OCI-LY7 (cell line): ENCODE results near the gene MYADM. TPM values are rescaled to one million over a fixed set of nuclear protein-coding genes. Genes with fewer than 3 reads are reported as not detected.

Source experiments
- BruUV-seq: library from RNA; stranded (reverse); fragments of 400-500 nt; replicated peaks from 2 replicates; lab custom pipeline; 2021; lab: Mats Ljungman, UMichigan
- CTCF ChIA-PET: fragments of 300-600 bp; sonication (Branson Sonifier 250); formaldehyde crosslinking; loops from one replicate; lab custom pipeline; 2022; ENCODE audit warnings: antibody characterized with exemption; ENCODE audit not compliant: unreplicated experiment; lab: Charles Lee
- POLR2A ChIA-PET: fragments of 300-600 bp; sonication (Branson Sonifier 250); formaldehyde crosslinking; loops from one replicate; lab custom pipeline; 2022; ENCODE audit warnings: antibody characterized with exemption; lab: Charles Lee
- DNase-seq: peaks from one replicate; pipeline ENCODE4 v3.0.0-alpha.2; 2015; ENCODE audit warnings: low spot score
- H2AFZ ChIP-seq: fragments of 200-600 bp; sonication (generic), shearing (Covaris generic); 2 replicates; pipeline ENCODE4 v1.6.1; 2014; ENCODE audit warnings: mild to moderate bottlenecking, antibody characterized with exemption, low read length, moderate library complexity
- H3K27ac ChIP-seq: fragments of 200-600 bp; sonication (generic); 2 replicates; pipeline ENCODE4 v1.5.1; 2014; ENCODE audit warnings: mixed run types, low read depth, mild to moderate bottlenecking, moderate library complexity, low read length, inconsistent platforms; ENCODE audit not compliant: poor library complexity, severe bottlenecking
- H3K36me3 ChIP-seq: fragments of 200-600 bp; sonication (generic); 2 replicates; pipeline ENCODE4 v1.6.1; 2014; ENCODE audit warnings: mild to moderate bottlenecking, antibody characterized with exemption, low read length, moderate library complexity, mixed read lengths; ENCODE audit not compliant: insufficient read depth
- H3K4me1 ChIP-seq: fragments of 200-600 bp; sonication (generic); 2 replicates; pipeline ENCODE4 v1.5.1; 2014; ENCODE audit warnings: mild to moderate bottlenecking, low read length; ENCODE audit not compliant: insufficient read depth, poor library complexity, severe bottlenecking
- H3K4me2 ChIP-seq: fragments of 200-600 bp; sonication (generic); 2 replicates; pipeline ENCODE4 v1.6.1; 2014; ENCODE audit warnings: mild to moderate bottlenecking, low read length
- H3K4me3 ChIP-seq: fragments of 200-600 bp; sonication (generic); 2 replicates; pipeline ENCODE4 v1.5.1; 2014; ENCODE audit warnings: mild to moderate bottlenecking, low read depth, low read length; ENCODE audit not compliant: poor library complexity, severe bottlenecking
- H3K79me2 ChIP-seq: fragments of 200-600 bp; sonication (generic); 2 replicates; pipeline ENCODE4 v1.6.1; 2016; ENCODE audit warnings: low read depth, mild to moderate bottlenecking, low read length, moderate library complexity, mixed read lengths; ENCODE audit not compliant: insufficient read depth
- H3K9me2 ChIP-seq: fragments of 200-600 bp; sonication (generic); 2 replicates; pipeline ENCODE4 v1.6.1; 2016; ENCODE audit warnings: mild to moderate bottlenecking, low read length, mixed read lengths; ENCODE audit not compliant: insufficient read depth
- H3K9me3 ChIP-seq: fragments of 200-600 bp; sonication (generic); 2 replicates; pipeline ENCODE4 v1.6.1; 2014; ENCODE audit warnings: mild to moderate bottlenecking, mixed run types, low read length, mixed read lengths
- H4K20me1 ChIP-seq: fragments of 200-600 bp; sonication (generic); 2 replicates; pipeline ENCODE4 v1.6.1; 2014; ENCODE audit warnings: mild to moderate bottlenecking, antibody characterized with exemption, low read length, moderate library complexity, mixed read lengths; ENCODE audit not compliant: insufficient read depth
- CTCF ChIP-seq: fragments of 200-600 bp; sonication (generic); conservative IDR thresholded peaks from 2 replicates; pipeline ENCODE4 v1.5.1; 2014; ENCODE audit warnings: mild to moderate bottlenecking, antibody characterized with exemption, low read length, moderate library complexity, mixed read lengths
- EZH2phosphoT487 ChIP-seq: fragments of 200-600 bp; sonication (generic); IDR thresholded peaks from 2 replicates; pipeline ENCODE4 v1.6.1; 2018; ENCODE audit warnings: low read depth, borderline replicate concordance, mild to moderate bottlenecking, mixed run types, antibody characterized with exemption, low read length, moderate library complexity, mixed read lengths
- intact Hi-C: fragments of 100-400 bp; cut with micrococcal nuclease; formaldehyde crosslinking; loops from one replicate; pipeline ENCODE4 v1.10.0; 2022; ENCODE audit not compliant: unreplicated experiment
- total RNA-seq, 2 experiments: library from RNA; depleted of rRNA in 1 of 2; stranded (reverse); fragments of >200 nt in 1 of 2; shearing (Covaris generic) in 1 of 2; gene quantifications; 2 replicates each; pipeline ENCODE4 v1.2.3, GENCODE V29; 2014 to 2022

The MYADM gene
- total RNA-seq, 2 experiments from 2014 or later, result 0.82 to 0.98 TPM

DNA sequence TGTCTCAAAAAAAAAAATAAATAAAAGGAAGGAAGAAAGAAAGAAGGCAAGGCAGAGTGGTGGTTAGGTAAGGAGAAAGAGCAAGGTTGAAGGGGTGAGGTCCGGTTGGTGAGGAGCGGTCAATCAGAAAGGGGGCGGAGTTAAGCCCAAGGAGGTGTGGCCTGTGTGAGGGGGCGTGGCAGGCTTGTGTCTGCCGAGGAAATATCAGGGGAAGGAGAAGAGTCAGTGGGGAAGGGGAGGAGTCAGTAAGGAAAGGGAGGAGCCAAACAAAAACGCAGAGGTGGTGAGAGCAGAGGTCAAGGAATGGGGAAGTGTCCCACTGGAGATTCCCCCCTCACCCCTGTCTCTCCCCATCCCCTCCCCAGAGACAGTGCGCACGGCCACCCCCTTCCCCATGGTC, 47.3 kb downstream of the MYADM start:
- Histone ChIP-seq H3K9me3 (no peaks in the 10 kb centered on the region), H3K4me1 (no peaks in the 10 kb centered on the region), H3K4me2 (no peak overlapping the region), H3K27ac (no peak overlapping the region), H3K36me3 (no peaks in the 10 kb centered on the region), H2AFZ (no peak overlapping the region), H4K20me1 (no peaks in the 10 kb centered on the region), H3K9me2 (no peaks in the 10 kb centered on the region), H3K79me2 (no peaks in the 10 kb centered on the region), H3K4me3 (no peak overlapping the region)
- ChIA-PET CTCF (no interaction called here), POLR2A (no interaction called here)
- peak; percentile 8 for DNase-seq
- BruUV-seq, result no TSS peak
- no peak for TF ChIP-seq CTCF
- TF ChIP-seq EZH2phosphoT487, result no peak
- intact Hi-C loops, result no loop called here

DNA sequence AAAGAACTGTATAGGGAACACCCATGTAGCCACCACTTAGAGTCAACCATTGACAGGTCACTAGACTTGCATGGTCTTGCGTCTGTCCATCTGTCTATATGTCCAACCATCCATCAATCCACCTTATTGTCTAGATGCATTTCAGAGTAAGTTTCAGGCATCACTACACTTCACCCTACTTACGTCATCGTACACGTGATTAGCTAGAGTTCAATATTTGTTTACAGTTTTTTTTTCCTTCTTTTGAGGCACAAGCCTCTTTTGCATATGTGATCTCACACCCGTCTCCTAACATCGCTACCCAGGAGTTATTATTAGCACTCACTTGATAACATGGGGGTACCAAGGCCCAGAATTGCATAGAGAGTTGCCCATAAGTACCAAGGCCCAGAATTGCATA, 48.3 kb downstream of the MYADM start:
- H3K9me3 ChIP-seq, result no peaks in the 10 kb centered on the region
- no peak overlapping the region for H3K27ac ChIP-seq
- TF ChIP-seq EZH2phosphoT487 (no peak), CTCF (no peak)
- no peaks in the 10 kb centered on the region for H3K36me3 ChIP-seq
- H3K9me2 ChIP-seq, result no peaks in the 10 kb centered on the region
- no peak overlapping the region for H2AFZ ChIP-seq
- no peaks in the 10 kb centered on the region for H3K79me2 ChIP-seq
- ChIA-PET CTCF (no interaction called here), POLR2A (interaction anchor here (0.7 kb wide), 1 partner anchor 73 kb away, joined by 3 read pairs; no protein-coding TSS in a partner anchor)
- no TSS peak for BruUV-seq
- no peak overlapping the region for H3K4me3 ChIP-seq
- H3K4me1 ChIP-seq, result no peaks in the 10 kb centered on the region
- no peak for DNase-seq
- no peaks in the 10 kb centered on the region for H4K20me1 ChIP-seq
- H3K4me2 ChIP-seq, result no peak overlapping the region
- intact Hi-C loops, result no loop called here

DNA sequence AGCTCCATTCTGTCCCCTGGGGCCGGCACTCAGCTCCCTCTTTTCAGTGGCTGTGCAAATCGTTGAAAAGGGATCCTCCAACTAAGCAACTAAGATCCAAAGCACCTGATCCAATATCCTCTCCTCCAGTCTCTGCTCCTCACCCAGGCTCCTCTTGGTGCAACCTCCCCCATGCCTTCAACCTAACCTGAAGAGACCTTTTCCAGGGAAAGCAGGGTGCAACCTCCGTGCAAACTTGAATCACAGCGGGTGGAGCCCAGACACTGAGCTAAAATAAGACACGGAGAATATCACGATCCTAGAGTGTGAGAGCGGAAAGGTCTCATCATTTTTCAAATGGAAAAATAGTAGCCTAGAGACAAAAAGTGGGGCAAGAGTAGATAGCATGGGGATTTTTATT, 49.7 kb downstream of the MYADM start:
- Histone ChIP-seq H3K27ac (no peak overlapping the region), H3K36me3 (no peaks in the 10 kb centered on the region), H3K4me1 (no peaks in the 10 kb centered on the region), H3K4me2 (no peak overlapping the region), H4K20me1 (no peaks in the 10 kb centered on the region), H2AFZ (no peak overlapping the region), H3K9me2 (no peaks in the 10 kb centered on the region), H3K4me3 (no peak overlapping the region), H3K9me3 (no peaks in the 10 kb centered on the region), H3K79me2 (no peaks in the 10 kb centered on the region)
- TF ChIP-seq EZH2phosphoT487, result no peak
- no peak for TF ChIP-seq CTCF
- ChIA-PET CTCF (no interaction called here), POLR2A (interaction anchor here (0.6 kb wide), 2 partner anchors 98 to 366 kb away, joined by 3 read pairs; no protein-coding TSS in a partner anchor)
- intact Hi-C loops, result no loop called here
- DNase-seq, result no peak
- BruUV-seq, result no TSS peak

Other genes starting within 250 kb of the MYADM start
- gene DPRX, start 235.9 kb upstream of the MYADM start, total RNA-seq (2014; rRNA removed; shearing (Covaris generic)), result not detected in 2 replicates
- not detected in 2 replicates for gene DPRX, start 235.9 kb upstream of the MYADM start, total RNA-seq (2022)
- not detected in 2 replicates for gene NLRP12, start 43.6 kb upstream of the MYADM start, total RNA-seq (2014; rRNA removed; shearing (Covaris generic))
- not detected in 2 replicates for gene NLRP12, start 43.6 kb upstream of the MYADM start, total RNA-seq (2022)
- gene PRKCG, start 14.3 kb downstream of the MYADM start, total RNA-seq (2014; rRNA removed; shearing (Covaris generic)), result not detected in 2 replicates
- not detected in 2 replicates for gene PRKCG, start 14.3 kb downstream of the MYADM start, total RNA-seq (2022)
- not detected in 2 replicates for gene CACNG7, start 41.4 kb downstream of the MYADM start, total RNA-seq (2014; rRNA removed; shearing (Covaris generic))
- not detected in 2 replicates for gene CACNG7, start 41.4 kb downstream of the MYADM start, total RNA-seq (2022)
- not detected in 2 replicates for gene CACNG8, start 95.1 kb downstream of the MYADM start, total RNA-seq (2014; rRNA removed; shearing (Covaris generic))
- not detected in 2 replicates for gene CACNG8, start 95.1 kb downstream of the MYADM start, total RNA-seq (2022)
- gene CACNG6, start 123.8 kb downstream of the MYADM start, total RNA-seq (2014; rRNA removed; shearing (Covaris generic)), result 4.9 and 5.9 TPM in 2 replicates
- 1.2 and 1.8 TPM in 2 replicates for gene CACNG6, start 123.8 kb downstream of the MYADM start, total RNA-seq (2022)
- gene VSTM1, start 196.0 kb downstream of the MYADM start, total RNA-seq (2014; rRNA removed; shearing (Covaris generic)), result not detected in 2 replicates
- gene VSTM1, start 196.0 kb downstream of the MYADM start, total RNA-seq (2022), result not detected in 2 replicates
- gene TARM1, start 213.5 kb downstream of the MYADM start, total RNA-seq (2014; rRNA removed; shearing (Covaris generic)), result not detected in 2 replicates
- gene TARM1, start 213.5 kb downstream of the MYADM start, total RNA-seq (2022), result not detected in 2 replicates
- 0.15 and 0.32 TPM in 2 replicates for gene OSCAR, start 232.9 kb downstream of the MYADM start, total RNA-seq (2014; rRNA removed; shearing (Covaris generic))
- 0.39 TPM in 1 of 2 replicates, not detected in the other for gene OSCAR, start 232.9 kb downstream of the MYADM start, total RNA-seq (2022)
- gene NDUFA3, start 235.0 kb downstream of the MYADM start, total RNA-seq (2014; rRNA removed; shearing (Covaris generic)), result 32.0 and 92.4 TPM in 2 replicates
- gene NDUFA3, start 235.0 kb downstream of the MYADM start, total RNA-seq (2022), result 86.3 and 98.2 TPM in 2 replicates
- gene TFPT, start 247.8 kb downstream of the MYADM start, total RNA-seq (2014; rRNA removed; shearing (Covaris generic)), result 17.2 and 30.1 TPM in 2 replicates
- gene TFPT, start 247.8 kb downstream of the MYADM start, total RNA-seq (2022), result 17.4 and 20.2 TPM in 2 replicates
- 50.9 and 53.0 TPM in 2 replicates for gene PRPF31, start 247.9 kb downstream of the MYADM start, total RNA-seq (2014; rRNA removed; shearing (Covaris generic))
- gene PRPF31, start 247.9 kb downstream of the MYADM start, total RNA-seq (2022), result 47.3 and 47.8 TPM in 2 replicates